Vagina (tissue), 2 donors: ENCODE measurements around the gene ARHGEF12. TPM values are rescaled to one million over a fixed set of nuclear protein-coding genes. Genes with fewer than 3 reads are reported as not detected.

Experiments used
- DNase-seq, 2 donors: peaks; one replicate each; pipeline ENCODE4 v3.0.0-alpha.2; 2017; ENCODE audit errors: extremely low spot score in 2 of 2
- H3K27ac ChIP-seq: fragments of 200-600 bp; sonication (generic); one replicate; pipeline ENCODE4 v1.5.1; 2019
- H3K27me3 ChIP-seq: fragments of 200-600 bp; sonication (generic); one replicate; pipeline ENCODE4 v1.5.1; 2019
- H3K36me3 ChIP-seq, 2 donors: fragments of 200-600 bp; sonication (generic); one replicate each; pipeline ENCODE4 v1.5.1; 2017 to 2019
- H3K4me1 ChIP-seq: fragments of 200-600 bp; sonication (generic); one replicate; pipeline ENCODE4 v1.5.1; 2019
- H3K4me3 ChIP-seq, 2 donors: fragments of 200-600 bp; sonication (generic); 1 replicate in 1 of 2; 2 replicates in 1 of 2; pipeline ENCODE4 v1.5.1; 2016 to 2019
- H3K9me3 ChIP-seq: fragments of 200-600 bp; sonication (generic); one replicate; pipeline ENCODE4 v1.5.1; 2019
- POLR2A ChIP-seq, 2 donors: fragments of 450-650 bp; IDR thresholded peaks; one replicate each; pipeline ENCODE4 v1.6.1; 2017; ENCODE audit warnings: antibody characterized with exemption in 2 of 2, mild to moderate bottlenecking in 2 of 2, moderate library complexity in 2 of 2
- POLR2AphosphoS5 ChIP-seq, 2 donors: sonication (generic); formaldehyde crosslinking; IDR thresholded peaks; one replicate each; pipeline ENCODE4 v1.9.0; 2017; ENCODE audit warnings: antibody characterized with exemption in 2 of 2, mild to moderate bottlenecking in 2 of 2, low read depth in 1 of 2; ENCODE audit not compliant: insufficient read depth in 1 of 2
- intact Hi-C: fragments of 100-400 bp; cut with DNase I; formaldehyde crosslinking; loops from one replicate; pipeline ENCODE4 v1.15.1; 2023
- total RNA-seq: library from RNA; depleted of rRNA; stranded (reverse); fragments of >200 nt; gene quantifications from one replicate; pipeline ENCODE4 v1.2.3, GENCODE V29; 2016
- TF ChIP-seq, protein P1 (sequence below), 3 experiments: fragments of 450-650 bp in 2 of 3; fragments of 200-600 bp in 1 of 3; sonication (generic) in 1 of 3; IDR thresholded peaks; one replicate each; pipeline ENCODE4 v1.5.1; 2017 to 2019; ENCODE audit warnings: antibody characterized with exemption in 3 of 3, mild to moderate bottlenecking in 2 of 3, moderate library complexity in 2 of 3

ARHGEF12 gene
- total RNA-seq, 1 donor from 2014 or later: 106 TPM

DNA sequence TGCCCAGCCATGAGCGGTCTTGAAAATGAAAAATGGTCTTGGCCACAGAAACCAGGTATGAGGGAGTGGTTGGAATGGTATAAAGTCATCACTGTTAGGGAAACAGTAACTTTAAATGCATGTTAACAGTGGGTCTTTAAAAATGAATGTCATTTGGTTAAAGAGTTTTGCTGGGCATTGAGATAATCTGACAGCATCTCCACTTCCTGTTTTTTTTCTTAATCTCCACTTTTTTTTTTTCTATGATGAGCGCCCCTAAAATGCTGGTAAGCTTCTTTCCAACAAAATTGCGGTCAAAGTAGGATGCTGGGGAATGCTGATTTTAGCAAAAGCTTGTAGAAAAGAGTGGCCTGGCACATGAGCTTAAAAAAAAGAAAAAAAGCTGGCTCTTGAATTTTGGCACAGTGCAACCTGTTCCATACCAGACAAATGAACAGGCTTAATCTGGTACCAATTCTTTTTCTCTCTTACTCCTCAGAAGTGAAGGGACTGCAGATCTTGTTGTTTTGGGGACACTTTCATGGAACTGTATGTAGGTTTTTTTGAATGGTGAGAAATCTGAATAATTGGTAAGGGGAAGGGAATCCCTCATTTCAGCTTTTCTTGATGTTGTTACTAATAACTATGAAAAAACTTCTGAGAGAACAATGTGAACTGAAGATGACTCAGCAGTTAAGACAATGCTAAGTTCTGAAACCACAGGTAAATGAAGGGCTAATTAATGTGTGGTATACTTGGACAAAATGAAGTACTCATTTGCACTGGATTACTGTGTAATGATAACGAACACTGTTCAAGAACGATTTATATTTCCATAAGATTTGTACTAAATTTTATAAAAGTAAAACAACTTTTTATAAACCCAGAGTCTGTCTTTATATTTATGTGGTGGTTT is 3.1 kb upstream of the ARHGEF12 start:
- Histone ChIP-seq H3K27me3 (no peaks in the 10 kb centered on the region), H3K4me3 (no peak overlapping the region), H3K36me3 (peaks cover 0 to 7% of the 10 kb centered on the region in 2 donors), H3K4me1 (peaks cover 37% of the 10 kb centered on the region), H3K27ac (peak overlapping the region; percentile 30), H3K9me3 (no peaks in the 10 kb centered on the region)
- TF ChIP-seq, protein P1, sequence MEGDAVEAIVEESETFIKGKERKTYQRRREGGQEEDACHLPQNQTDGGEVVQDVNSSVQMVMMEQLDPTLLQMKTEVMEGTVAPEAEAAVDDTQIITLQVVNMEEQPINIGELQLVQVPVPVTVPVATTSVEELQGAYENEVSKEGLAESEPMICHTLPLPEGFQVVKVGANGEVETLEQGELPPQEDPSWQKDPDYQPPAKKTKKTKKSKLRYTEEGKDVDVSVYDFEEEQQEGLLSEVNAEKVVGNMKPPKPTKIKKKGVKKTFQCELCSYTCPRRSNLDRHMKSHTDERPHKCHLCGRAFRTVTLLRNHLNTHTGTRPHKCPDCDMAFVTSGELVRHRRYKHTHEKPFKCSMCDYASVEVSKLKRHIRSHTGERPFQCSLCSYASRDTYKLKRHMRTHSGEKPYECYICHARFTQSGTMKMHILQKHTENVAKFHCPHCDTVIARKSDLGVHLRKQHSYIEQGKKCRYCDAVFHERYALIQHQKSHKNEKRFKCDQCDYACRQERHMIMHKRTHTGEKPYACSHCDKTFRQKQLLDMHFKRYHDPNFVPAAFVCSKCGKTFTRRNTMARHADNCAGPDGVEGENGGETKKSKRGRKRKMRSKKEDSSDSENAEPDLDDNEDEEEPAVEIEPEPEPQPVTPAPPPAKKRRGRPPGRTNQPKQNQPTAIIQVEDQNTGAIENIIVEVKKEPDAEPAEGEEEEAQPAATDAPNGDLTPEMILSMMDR (IDR thresholded peaks at IDR 0.05): no peak
- TF ChIP-seq POLR2AphosphoS5 (IDR thresholded peaks at IDR 0.05; ENCODE audit: insufficient read depth in 1 of 2, low read depth in 1 of 2) (no peak), POLR2A (IDR thresholded peaks at IDR 0.05) (no peak)
- intact Hi-C loops: no loop called here
- no peak for DNase-seq

DNA sequence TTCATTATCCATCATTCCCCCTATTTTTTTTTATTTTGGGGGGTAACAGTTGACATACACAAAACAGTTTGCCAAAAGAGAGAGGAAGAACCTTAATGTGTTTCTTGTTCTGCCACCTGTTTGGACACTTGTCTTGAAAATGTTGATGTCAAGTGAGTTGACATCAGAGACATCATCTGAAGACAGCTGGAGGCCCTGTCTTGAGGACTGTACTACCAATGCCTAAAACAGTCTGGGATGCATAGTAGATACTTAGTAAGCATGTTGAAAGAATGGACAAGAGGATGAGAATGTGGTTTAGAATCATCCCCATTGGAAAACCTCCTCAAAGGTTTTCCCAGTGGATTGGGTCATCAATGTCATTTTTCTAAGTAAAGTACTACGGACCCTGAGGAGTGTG is 2.4 kb upstream of the ARHGEF12 start:
- TF ChIP-seq POLR2AphosphoS5 (IDR thresholded peaks at IDR 0.05; ENCODE audit: insufficient read depth in 1 of 2, low read depth in 1 of 2) (no peak), POLR2A (IDR thresholded peaks at IDR 0.05) (no peak)
- TF ChIP-seq, protein P1 (IDR thresholded peaks at IDR 0.05): no peak
- DNase-seq: no peak
- Histone ChIP-seq H3K36me3 (peaks cover 0 to 7% of the 10 kb centered on the region in 2 donors), H3K27me3 (no peaks in the 10 kb centered on the region), H3K4me1 (peaks cover 40% of the 10 kb centered on the region), H3K9me3 (no peaks in the 10 kb centered on the region), H3K4me3 (no peak overlapping the region), H3K27ac (peak overlapping the region; percentile 30)
- intact Hi-C loops: no loop called here

DNA sequence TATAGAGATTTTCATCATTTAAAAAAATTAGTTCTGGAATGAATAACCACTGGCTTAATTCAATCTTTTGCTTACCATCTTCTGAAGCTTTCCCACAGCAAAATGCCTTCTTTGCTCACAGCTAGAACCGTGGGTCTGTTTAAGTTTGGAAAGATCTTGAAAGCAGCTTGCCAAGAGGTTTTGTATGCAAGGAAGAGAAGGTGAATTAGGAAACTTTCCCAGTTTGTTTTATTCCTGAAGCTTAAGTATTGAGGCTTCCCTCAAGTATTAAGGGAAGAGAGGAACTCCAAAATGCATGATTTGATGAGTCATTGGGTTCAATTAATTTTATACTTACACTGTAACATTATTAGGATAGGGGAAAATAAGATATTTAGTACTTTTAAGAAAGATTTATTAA is 1.9 kb upstream of the ARHGEF12 start:
- Histone ChIP-seq H3K36me3 (peaks cover 0 to 7% of the 10 kb centered on the region in 2 donors), H3K9me3 (no peaks in the 10 kb centered on the region)

DNA sequence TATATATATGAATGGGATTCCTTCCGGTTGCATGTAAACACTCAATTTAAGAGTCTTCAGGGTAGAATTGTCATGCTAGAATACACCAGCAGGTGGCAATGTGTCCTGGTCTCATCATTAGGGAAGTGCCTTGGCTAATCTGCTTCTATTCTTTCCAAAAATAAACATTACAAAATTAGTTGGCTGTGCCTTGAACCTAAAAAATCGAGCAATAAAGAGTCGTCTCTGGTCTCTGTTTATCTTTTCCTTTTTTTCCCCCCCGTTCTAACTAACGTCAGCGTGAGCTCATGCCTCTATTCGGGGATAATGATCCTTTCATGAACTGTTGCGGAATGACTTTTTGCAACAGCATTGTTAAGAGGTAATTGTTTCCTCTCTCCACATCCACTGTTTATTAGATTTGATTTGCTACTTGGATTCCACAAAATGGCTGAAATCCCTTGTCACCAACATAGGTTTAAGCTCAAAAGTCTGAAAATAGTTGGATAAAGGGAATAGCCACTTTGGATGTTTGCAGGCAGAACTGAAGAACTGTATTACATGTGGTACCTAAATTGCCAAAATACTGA is 1.2 kb upstream of the ARHGEF12 start:
- intact Hi-C loops: loop anchor here (5.0 kb wide), 1 partner anchor 62 kb away; no protein-coding TSS in a partner anchor
- Histone ChIP-seq H3K9me3 (no peaks in the 10 kb centered on the region), H3K4me3 (peak overlapping the region; percentile 80 to 94), H3K27ac (peak overlapping the region; percentile 98), H3K27me3 (no peaks in the 10 kb centered on the region), H3K4me1 (peaks cover 51% of the 10 kb centered on the region), H3K36me3 (peaks cover 0 to 5% of the 10 kb centered on the region in 2 donors)
- TF ChIP-seq POLR2A (IDR thresholded peaks at IDR 0.05) (peak in 1 of 2 donors; percentile 20), POLR2AphosphoS5 (IDR thresholded peaks at IDR 0.05; ENCODE audit: insufficient read depth in 1 of 2, low read depth in 1 of 2) (peak in 1 of 2 donors; percentile 91)
- TF ChIP-seq, protein P1 (IDR thresholded peaks at IDR 0.05): peak; percentile 56 to 64 (median 60)
- no peak for DNase-seq

More for the DNA sequence above, 1.9 kb upstream of the ARHGEF12 start:
- intact Hi-C loops: no loop called here
- peak overlapping the region; percentile 30 for H3K27ac ChIP-seq
- H3K4me3 ChIP-seq: no peak overlapping the region
- no peaks in the 10 kb centered on the region for H3K27me3 ChIP-seq
- peaks cover 45% of the 10 kb centered on the region for H3K4me1 ChIP-seq
- no peak for DNase-seq
- TF ChIP-seq, protein P1 (IDR thresholded peaks at IDR 0.05): no peak
- no peak for TF ChIP-seq POLR2AphosphoS5 (IDR thresholded peaks at IDR 0.05; ENCODE audit: insufficient read depth in 1 of 2, low read depth in 1 of 2)
- no peak for TF ChIP-seq POLR2A (IDR thresholded peaks at IDR 0.05)
